ENCODE data around the gene UVRAG.

The UVRAG gene

DNA sequence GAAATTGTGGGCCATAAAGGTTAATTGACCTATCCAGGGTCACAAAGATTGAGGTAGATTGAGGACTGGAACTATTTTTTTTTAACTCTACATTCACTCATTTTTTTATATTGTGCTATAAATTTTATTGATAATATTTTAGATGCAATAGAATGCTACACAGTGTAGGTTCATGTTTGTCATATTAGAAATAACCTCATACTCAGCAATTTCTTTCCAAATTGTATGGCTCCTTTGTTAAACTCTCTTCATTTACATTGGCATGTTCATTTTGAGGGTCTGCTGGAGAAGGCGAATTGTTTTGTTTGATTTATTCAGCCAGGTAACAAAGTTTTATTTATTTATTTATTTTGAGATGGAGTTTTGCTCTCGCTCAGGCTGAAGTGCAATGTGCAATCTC is 44.6 kb downstream of the UVRAG start:
- Histone ChIP-seq H3K9me3 (ENCODE audit: insufficient read depth, low read length) (no peaks in the 10 kb centered on the region), H3K4me1 (ENCODE audit: low read length) (no peaks in the 10 kb centered on the region), H4K20me1 (ENCODE audit: insufficient read depth, low read length) (peaks cover 72% of the 10 kb centered on the region), H3K36me3 (replicated peaks; ENCODE audit: low read depth, low read length) (peaks cover 34% of the 10 kb centered on the region), H2AFZ (ENCODE audit: low read depth, low read length) (no peak overlapping the region), H3K4me2 (ENCODE audit: low read length) (no peak overlapping the region), H3K9ac (ENCODE audit: low read length) (no peak overlapping the region), H3K4me3 (ENCODE audit: low read length) (no peak overlapping the region), H3K27ac (ENCODE audit: low read length) (no peak overlapping the region), H3K27me3 (ENCODE audit: low read depth, low read length) (no peaks in the 10 kb centered on the region), H3K79me2 (ENCODE audit: low read length) (peaks cover 71% of the 10 kb centered on the region)
- no peak for TF ChIP-seq EZH2phosphoT487 (IDR thresholded peaks at IDR 0.05; ENCODE audit: low read depth)
- TF ChIP-seq, protein P1, sequence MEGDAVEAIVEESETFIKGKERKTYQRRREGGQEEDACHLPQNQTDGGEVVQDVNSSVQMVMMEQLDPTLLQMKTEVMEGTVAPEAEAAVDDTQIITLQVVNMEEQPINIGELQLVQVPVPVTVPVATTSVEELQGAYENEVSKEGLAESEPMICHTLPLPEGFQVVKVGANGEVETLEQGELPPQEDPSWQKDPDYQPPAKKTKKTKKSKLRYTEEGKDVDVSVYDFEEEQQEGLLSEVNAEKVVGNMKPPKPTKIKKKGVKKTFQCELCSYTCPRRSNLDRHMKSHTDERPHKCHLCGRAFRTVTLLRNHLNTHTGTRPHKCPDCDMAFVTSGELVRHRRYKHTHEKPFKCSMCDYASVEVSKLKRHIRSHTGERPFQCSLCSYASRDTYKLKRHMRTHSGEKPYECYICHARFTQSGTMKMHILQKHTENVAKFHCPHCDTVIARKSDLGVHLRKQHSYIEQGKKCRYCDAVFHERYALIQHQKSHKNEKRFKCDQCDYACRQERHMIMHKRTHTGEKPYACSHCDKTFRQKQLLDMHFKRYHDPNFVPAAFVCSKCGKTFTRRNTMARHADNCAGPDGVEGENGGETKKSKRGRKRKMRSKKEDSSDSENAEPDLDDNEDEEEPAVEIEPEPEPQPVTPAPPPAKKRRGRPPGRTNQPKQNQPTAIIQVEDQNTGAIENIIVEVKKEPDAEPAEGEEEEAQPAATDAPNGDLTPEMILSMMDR (IDR thresholded peaks at IDR 0.05; ENCODE audit: low read depth, low read length): no peak

DNA sequence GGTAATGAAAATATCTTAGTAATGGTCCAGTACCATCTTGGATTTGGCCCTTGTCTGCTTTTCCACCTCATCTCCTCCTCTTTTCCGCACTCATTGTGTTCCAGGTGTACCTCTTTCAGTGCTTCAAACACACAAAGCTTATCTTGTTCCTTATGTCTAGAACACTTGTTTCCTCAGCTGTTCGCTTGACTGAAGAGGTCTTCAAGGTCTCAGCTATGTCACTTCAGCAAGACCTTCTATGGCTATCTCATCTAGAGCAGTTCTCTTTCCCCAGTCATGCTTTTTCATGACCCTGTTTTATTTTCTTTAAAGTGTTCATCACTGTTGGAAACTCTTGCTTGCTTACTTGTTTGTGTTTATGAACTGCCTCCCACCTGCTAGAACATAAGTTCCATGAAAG is 47.4 kb downstream of the UVRAG start:
- no peak overlapping the region for H3K9ac ChIP-seq (ENCODE audit: low read length)
- TF ChIP-seq, protein P1 (IDR thresholded peaks at IDR 0.05; ENCODE audit: low read depth, low read length): no peak
- TF ChIP-seq EZH2phosphoT487 (IDR thresholded peaks at IDR 0.05; ENCODE audit: low read depth): no peak
- peaks cover 58% of the 10 kb centered on the region for H4K20me1 ChIP-seq (ENCODE audit: insufficient read depth, low read length)
- H3K27me3 ChIP-seq (ENCODE audit: low read depth, low read length): no peaks in the 10 kb centered on the region
- H3K4me1 ChIP-seq (ENCODE audit: low read length): peaks cover 3% of the 10 kb centered on the region
- H3K36me3 ChIP-seq (replicated peaks; ENCODE audit: low read depth, low read length): peaks cover 21% of the 10 kb centered on the region
- H2AFZ ChIP-seq (ENCODE audit: low read depth, low read length): no peak overlapping the region
- H3K79me2 ChIP-seq (ENCODE audit: low read length): peaks cover 50% of the 10 kb centered on the region
- H3K9me3 ChIP-seq (ENCODE audit: insufficient read depth, low read length): no peaks in the 10 kb centered on the region
- no peak overlapping the region for H3K4me3 ChIP-seq (ENCODE audit: low read length)
- no peak overlapping the region for H3K27ac ChIP-seq (ENCODE audit: low read length)
- no peak overlapping the region for H3K4me2 ChIP-seq (ENCODE audit: low read length)

DNA sequence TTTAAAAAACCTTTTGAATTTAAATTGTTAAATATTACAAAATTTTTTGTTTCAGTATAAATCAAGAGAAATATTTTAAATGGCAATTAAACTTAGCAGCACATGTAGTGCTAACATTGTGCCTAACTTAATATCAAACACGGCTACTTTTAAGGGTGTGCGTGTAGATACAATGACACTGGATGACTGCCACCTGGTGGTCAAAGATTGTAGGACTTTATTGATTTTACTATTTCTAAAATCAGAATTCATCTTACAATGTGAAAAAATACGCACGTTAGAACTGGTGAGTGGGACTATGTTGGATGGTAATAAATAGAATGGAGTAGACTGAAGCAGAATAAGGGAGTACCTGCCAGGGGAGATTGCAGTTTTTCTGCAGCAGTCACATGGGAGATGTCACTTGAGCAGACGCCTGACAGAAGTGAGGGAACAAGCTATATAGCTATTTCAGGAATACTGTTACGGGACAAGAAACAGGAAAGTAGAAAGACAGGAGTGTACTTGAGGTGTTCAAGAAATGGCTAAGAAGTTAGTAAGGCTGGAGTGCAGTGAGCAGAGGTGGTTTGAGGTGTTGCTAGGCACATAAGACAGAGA is 52.9 kb downstream of the UVRAG start:
- TF ChIP-seq, protein P1 (IDR thresholded peaks at IDR 0.05; ENCODE audit: low read depth, low read length): peak; percentile 90
- TF ChIP-seq EZH2phosphoT487 (IDR thresholded peaks at IDR 0.05; ENCODE audit: low read depth): no peak
- H3K27ac ChIP-seq (ENCODE audit: low read length): no peak overlapping the region
- H3K4me2 ChIP-seq (ENCODE audit: low read length): no peak overlapping the region

DNA sequence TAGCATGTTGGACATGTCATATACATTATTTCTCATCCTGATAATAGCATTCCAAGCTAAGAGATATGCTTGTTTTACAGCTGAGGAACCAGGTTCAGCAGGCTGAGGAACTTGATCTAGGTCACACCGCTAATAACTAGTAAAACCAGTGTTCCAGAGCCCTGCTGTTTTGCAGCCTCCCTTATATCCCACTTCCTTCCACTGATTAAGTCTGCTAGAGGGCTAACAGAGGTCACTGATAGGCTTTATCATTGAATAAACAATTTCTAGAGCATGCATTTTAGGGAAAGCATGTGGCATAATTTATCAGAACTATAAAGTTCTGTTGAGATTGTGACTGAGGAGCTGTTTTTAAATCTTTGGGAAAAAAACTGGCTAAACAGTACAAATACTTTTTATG is 54.0 kb downstream of the UVRAG start:
- no peak for TF ChIP-seq EZH2phosphoT487 (IDR thresholded peaks at IDR 0.05; ENCODE audit: low read depth)
- TF ChIP-seq, protein P1 (IDR thresholded peaks at IDR 0.05; ENCODE audit: low read depth, low read length): no peak
- H3K4me3 ChIP-seq (ENCODE audit: low read length): no peak overlapping the region
- no peak overlapping the region for H3K4me2 ChIP-seq (ENCODE audit: low read length)
- no peaks in the 10 kb centered on the region for H3K9me3 ChIP-seq (ENCODE audit: insufficient read depth, low read length)
- H3K27ac ChIP-seq (ENCODE audit: low read length): no peak overlapping the region
- H4K20me1 ChIP-seq (ENCODE audit: insufficient read depth, low read length): peaks cover 43% of the 10 kb centered on the region
- H2AFZ ChIP-seq (ENCODE audit: low read depth, low read length): no peak overlapping the region
- no peak overlapping the region for H3K9ac ChIP-seq (ENCODE audit: low read length)
- H3K27me3 ChIP-seq (ENCODE audit: low read depth, low read length): no peaks in the 10 kb centered on the region
- H3K36me3 ChIP-seq (replicated peaks; ENCODE audit: low read depth, low read length): peaks cover 9% of the 10 kb centered on the region
- H3K79me2 ChIP-seq (ENCODE audit: low read length): peaks cover 43% of the 10 kb centered on the region
- H3K4me1 ChIP-seq (ENCODE audit: low read length): peaks cover 33% of the 10 kb centered on the region

More for the DNA sequence above, 52.9 kb downstream of the UVRAG start:
- Histone ChIP-seq H3K79me2 (ENCODE audit: low read length) (peaks cover 44% of the 10 kb centered on the region), H3K4me1 (ENCODE audit: low read length) (peaks cover 22% of the 10 kb centered on the region), H2AFZ (ENCODE audit: low read depth, low read length) (no peak overlapping the region), H3K27me3 (ENCODE audit: low read depth, low read length) (no peaks in the 10 kb centered on the region), H4K20me1 (ENCODE audit: insufficient read depth, low read length) (peaks cover 43% of the 10 kb centered on the region), H3K9ac (ENCODE audit: low read length) (no peak overlapping the region), H3K9me3 (ENCODE audit: insufficient read depth, low read length) (no peaks in the 10 kb centered on the region), H3K36me3 (replicated peaks; ENCODE audit: low read depth, low read length) (peaks cover 10% of the 10 kb centered on the region), H3K4me3 (ENCODE audit: low read length) (no peak overlapping the region)

Data from OCI-LY3 (cell line).